Fibroblast of lung (primary cell): ENCODE results near the gene KCNJ6. TPM values are rescaled to one million over a fixed set of nuclear protein-coding genes. Genes with fewer than 3 reads are reported as not detected.

Experiments
- DNase-seq, 2 donors: peaks; one replicate each; pipeline versions ENCODE4 v3.0.0 to v3.0.0-alpha.2; 2010; ENCODE audit warnings: low read depth in 2 of 2
- H2AFZ ChIP-seq: 2 replicates; pipeline ENCODE4 v1.5.1; 2012; ENCODE audit warnings: low read length, control low read depth, inconsistent platforms
- H3K27ac ChIP-seq: 2 replicates; pipeline ENCODE4 v1.5.1; 2011; ENCODE audit warnings: low read length, control low read depth; ENCODE audit not compliant: insufficient read depth
- H3K27me3 ChIP-seq: 2 replicates; pipeline ENCODE4 v1.5.1; 2011; ENCODE audit warnings: mild to moderate bottlenecking, low read length; ENCODE audit not compliant: control insufficient read depth, insufficient read depth
- H3K36me3 ChIP-seq: 2 replicates; pipeline ENCODE4 v1.5.1; 2011; ENCODE audit warnings: low read length; ENCODE audit not compliant: control insufficient read depth, insufficient read depth
- H3K4me1 ChIP-seq: 2 replicates; pipeline ENCODE4 v1.5.1; 2011; ENCODE audit warnings: low read length; ENCODE audit not compliant: control insufficient read depth, insufficient read depth; ENCODE audit errors: extremely low read depth
- H3K4me2 ChIP-seq: 2 replicates; pipeline ENCODE4 v1.5.1; 2011; ENCODE audit warnings: low read length, control low read depth; ENCODE audit not compliant: insufficient read depth; ENCODE audit errors: extremely low read depth
- H3K4me3 ChIP-seq, 4 experiments: fragments of 200-600 bp in 1 of 4; sonication (generic) in 1 of 4; replicated peaks in 1 of 4; 2 replicates each; pipeline ENCODE4 v1.5.1; 2011 to 2016; ENCODE audit warnings: low read length in 4 of 4, low read depth in 3 of 4, mild to moderate bottlenecking in 3 of 4, control low read depth in 2 of 4, inconsistent platforms in 1 of 4, mixed read lengths in 1 of 4; ENCODE audit not compliant: insufficient read depth in 1 of 4; ENCODE audit errors: control extremely low read depth in 1 of 4
- H3K79me2 ChIP-seq: 2 replicates; pipeline ENCODE4 v1.5.1; 2012; ENCODE audit warnings: mild to moderate bottlenecking, low read length, inconsistent platforms; ENCODE audit not compliant: control insufficient read depth, insufficient read depth
- H3K9ac ChIP-seq: 2 replicates; pipeline ENCODE4 v1.5.1; 2011; ENCODE audit warnings: mild to moderate bottlenecking, low read length, control low read depth; ENCODE audit not compliant: insufficient read depth
- H3K9me3 ChIP-seq: 2 replicates; pipeline ENCODE4 v1.5.1; 2012; ENCODE audit warnings: low read depth, low read length; ENCODE audit not compliant: control insufficient read depth, insufficient read depth
- H4K20me1 ChIP-seq: 2 replicates; pipeline ENCODE4 v1.5.1; 2011; ENCODE audit warnings: low read length; ENCODE audit not compliant: control insufficient read depth, insufficient read depth; ENCODE audit errors: extremely low read depth
- EZH2 ChIP-seq: IDR thresholded peaks from 2 replicates; pipeline ENCODE4 v1.5.1; 2012; ENCODE audit warnings: low read length, control low read depth, mild to moderate bottlenecking; ENCODE audit errors: missing control alignments
- polyA plus RNA-seq, 2 donors: library from polyadenylated mRNA; depleted of rRNA in 1 of 2; stranded (reverse) in 1 of 2; unstranded in 1 of 2; fragments of >200 nt; gene quantifications; 2 replicates each; pipeline ENCODE4 v1.2.1, GENCODE V29; 2011 to 2012; ENCODE audit warnings: missing spikeins in 1 of 2
- total RNA-seq: library from RNA; depleted of rRNA; stranded (reverse); fragments of >200 nt; gene quantifications from 2 replicates; pipeline ENCODE4 v1.2.1, GENCODE V29; 2014
- TF ChIP-seq, protein P1 (sequence below), 2 donors: IDR thresholded peaks in 1 of 2; conservative IDR thresholded peaks in 1 of 2; 1 replicate in 1 of 2; 2 replicates in 1 of 2; pipeline ENCODE4 v1.5.1; 2011 to 2012; ENCODE audit warnings: low read length in 2 of 2, control low read depth in 1 of 2, inconsistent platforms in 1 of 2, low read depth in 1 of 2, mild to moderate bottlenecking in 1 of 2

Gene KCNJ6
- total and polyA plus RNA-seq, 2 donors (not counting 1 experiment from before 2014, with no cell fraction given) = under 0.01 to 7.6 TPM

DNA sequence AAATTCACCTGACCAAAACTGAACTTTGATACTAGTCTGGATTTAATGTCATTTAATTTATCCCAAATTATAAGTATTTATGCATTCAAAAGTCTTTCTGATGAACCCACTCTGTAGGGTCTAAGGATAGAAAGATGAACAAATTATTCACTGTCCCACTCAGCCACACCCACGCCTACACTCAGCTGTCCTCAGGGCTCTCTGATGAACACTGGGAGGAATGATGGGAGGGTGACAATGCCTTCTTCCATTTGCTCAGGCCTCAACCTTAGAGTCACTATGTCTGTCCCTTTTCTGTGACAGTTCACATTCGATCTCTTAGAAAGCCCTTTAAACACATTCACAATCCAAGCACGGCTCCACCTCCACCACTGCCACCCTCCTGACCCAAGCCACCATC, 41.8 kb downstream of the KCNJ6 start:
- Histone ChIP-seq H3K9me3 (no peaks in the 10 kb centered on the region), H3K79me2 (no peaks in the 10 kb centered on the region), H2AFZ (no peak overlapping the region), H3K27ac (no peak overlapping the region), H3K4me3 (no peak overlapping the region), H3K9ac (no peak overlapping the region), H3K4me1 (peaks cover 24% of the 10 kb centered on the region), H3K27me3 (no peaks in the 10 kb centered on the region), H3K4me2 (no peak overlapping the region), H4K20me1 (no peaks in the 10 kb centered on the region), H3K36me3 (no peaks in the 10 kb centered on the region)
- TF ChIP-seq, protein P1, sequence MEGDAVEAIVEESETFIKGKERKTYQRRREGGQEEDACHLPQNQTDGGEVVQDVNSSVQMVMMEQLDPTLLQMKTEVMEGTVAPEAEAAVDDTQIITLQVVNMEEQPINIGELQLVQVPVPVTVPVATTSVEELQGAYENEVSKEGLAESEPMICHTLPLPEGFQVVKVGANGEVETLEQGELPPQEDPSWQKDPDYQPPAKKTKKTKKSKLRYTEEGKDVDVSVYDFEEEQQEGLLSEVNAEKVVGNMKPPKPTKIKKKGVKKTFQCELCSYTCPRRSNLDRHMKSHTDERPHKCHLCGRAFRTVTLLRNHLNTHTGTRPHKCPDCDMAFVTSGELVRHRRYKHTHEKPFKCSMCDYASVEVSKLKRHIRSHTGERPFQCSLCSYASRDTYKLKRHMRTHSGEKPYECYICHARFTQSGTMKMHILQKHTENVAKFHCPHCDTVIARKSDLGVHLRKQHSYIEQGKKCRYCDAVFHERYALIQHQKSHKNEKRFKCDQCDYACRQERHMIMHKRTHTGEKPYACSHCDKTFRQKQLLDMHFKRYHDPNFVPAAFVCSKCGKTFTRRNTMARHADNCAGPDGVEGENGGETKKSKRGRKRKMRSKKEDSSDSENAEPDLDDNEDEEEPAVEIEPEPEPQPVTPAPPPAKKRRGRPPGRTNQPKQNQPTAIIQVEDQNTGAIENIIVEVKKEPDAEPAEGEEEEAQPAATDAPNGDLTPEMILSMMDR (conservative IDR thresholded peaks at IDR 0.05 in 1 of 2, IDR thresholded peaks at IDR 0.05 in 1 of 2; ENCODE audit: low read depth in 1 of 2, low read length in 2 of 2) = no peak
- TF ChIP-seq EZH2 = no peak
- no peak for DNase-seq

DNA sequence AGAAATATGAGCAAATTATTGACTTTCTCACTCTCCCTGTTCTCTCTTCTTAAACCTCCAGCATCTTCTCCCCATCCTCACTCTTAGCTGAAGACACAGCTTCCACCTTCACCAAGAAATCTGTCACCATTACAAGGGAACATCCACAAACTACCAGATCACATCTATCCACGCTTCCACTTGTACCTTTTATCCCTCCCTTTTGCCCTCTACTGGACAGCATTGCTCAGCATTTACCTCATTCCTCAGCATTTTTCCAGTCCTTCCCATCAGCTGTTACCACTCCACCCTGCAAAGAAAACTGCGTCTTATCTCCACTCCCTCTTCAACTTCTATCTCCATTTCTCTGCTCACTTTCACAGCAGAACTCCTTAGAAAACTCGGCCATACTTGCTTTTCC, 42.6 kb downstream of the KCNJ6 start:
- TF ChIP-seq EZH2 = no peak
- TF ChIP-seq, protein P1 (conservative IDR thresholded peaks at IDR 0.05 in 1 of 2, IDR thresholded peaks at IDR 0.05 in 1 of 2; ENCODE audit: low read depth in 1 of 2, low read length in 2 of 2) = peak in 1 of 2 donors; percentile 40
- Histone ChIP-seq H3K27ac (no peak overlapping the region), H3K4me1 (peaks cover 24% of the 10 kb centered on the region), H3K4me2 (no peak overlapping the region), H2AFZ (no peak overlapping the region), H3K36me3 (no peaks in the 10 kb centered on the region), H4K20me1 (no peaks in the 10 kb centered on the region), H3K79me2 (no peaks in the 10 kb centered on the region), H3K27me3 (no peaks in the 10 kb centered on the region), H3K9ac (no peak overlapping the region), H3K9me3 (no peaks in the 10 kb centered on the region), H3K4me3 (no peak overlapping the region)
- DNase-seq = peak in 1 of 2 donors; percentile 25

GRCh38 chr21:37871121-37871862, 45.0 kb downstream of the KCNJ6 start:
- Histone ChIP-seq H2AFZ (no peak overlapping the region), H3K9me3 (no peaks in the 10 kb centered on the region), H3K9ac (no peak overlapping the region), H3K4me3 (no peak overlapping the region), H3K4me1 (peaks cover 21% of the 10 kb centered on the region), H3K79me2 (no peaks in the 10 kb centered on the region), H3K4me2 (peak overlapping the region; percentile 46), H4K20me1 (no peaks in the 10 kb centered on the region), H3K27ac (no peak overlapping the region), H3K27me3 (no peaks in the 10 kb centered on the region), H3K36me3 (no peaks in the 10 kb centered on the region)
- peak; percentile 70 to 91 for DNase-seq
- TF ChIP-seq, protein P1 (conservative IDR thresholded peaks at IDR 0.05 in 1 of 2, IDR thresholded peaks at IDR 0.05 in 1 of 2; ENCODE audit: low read depth in 1 of 2, low read length in 2 of 2) = no peak
- no peak for TF ChIP-seq EZH2
